Right atrium auricular region (tissue), 2 donors: Measurements from ENCODE around the gene FSD1L. TPM values are rescaled to one million over a fixed set of nuclear protein-coding genes. Genes with fewer than 3 reads are reported as not detected.

Experiments used
- DNase-seq: peaks from one replicate; pipeline ENCODE4 v3.0.0-alpha.2; 2019; ENCODE audit warnings: low spot score
- H3K27ac ChIP-seq, 2 donors: fragments of 200-600 bp; sonication (generic); 1 replicate in 1 of 2; 2 replicates in 1 of 2; pipeline ENCODE4 v1.5.1; 2016 to 2019
- H3K27me3 ChIP-seq, 2 donors: fragments of 200-600 bp; sonication (generic); one replicate each; pipeline versions ENCODE4 v1.5.1 to v1.6.0; 2017 to 2019
- H3K36me3 ChIP-seq: fragments of 200-600 bp; sonication (generic); one replicate; pipeline ENCODE4 v1.5.1; 2016
- H3K4me1 ChIP-seq, 2 donors: fragments of 200-600 bp; sonication (generic); one replicate each; pipeline versions ENCODE4 v1.5.1 to v1.6.0; 2017 to 2019
- H3K4me3 ChIP-seq, 2 donors: fragments of 200-600 bp; sonication (generic); 1 replicate in 1 of 2; 2 replicates in 1 of 2; pipeline ENCODE4 v1.5.1; 2017 to 2019; ENCODE audit warnings: mild to moderate bottlenecking in 1 of 2, moderate library complexity in 1 of 2
- H3K9me3 ChIP-seq, 2 donors: fragments of 200-600 bp; sonication (generic); one replicate each; pipeline ENCODE4 v1.5.1; 2019
- CTCF ChIP-seq, 2 donors: fragments of 200-600 bp; sonication (generic); IDR thresholded peaks; one replicate each; pipeline ENCODE4 v1.5.1; 2019; ENCODE audit warnings: antibody characterized with exemption in 2 of 2
- total RNA-seq, 2 donors: library from RNA; depleted of rRNA; stranded (reverse); fragments of >200 nt; gene quantifications; one replicate each; pipeline ENCODE4 v1.1.0, GENCODE V29; 2016

The FSD1L gene
- total RNA-seq, 2 donors from 2014 or later: 1.6 to 1.7 TPM

- H3K9me3 ChIP-seq: no peaks in the 10 kb centered on the region
- H3K27ac ChIP-seq: no peak overlapping the region
- H3K27me3 ChIP-seq: no peaks in the 10 kb centered on the region
- no peak for TF ChIP-seq CTCF (IDR thresholded peaks at IDR 0.05)
- H3K36me3 ChIP-seq: no peaks in the 10 kb centered on the region
- no peak for DNase-seq
- H3K4me1 ChIP-seq: no peaks in the 10 kb centered on the region
- no peak overlapping the region for H3K4me3 ChIP-seq
Observed at GRCh38 chr9:105503881-105504280, 56.0 kb downstream of the FSD1L start.

- no peak for DNase-seq
- no peaks in the 10 kb centered on the region for H3K4me1 ChIP-seq
- no peaks in the 10 kb centered on the region for H3K27me3 ChIP-seq
- no peak overlapping the region for H3K27ac ChIP-seq
- TF ChIP-seq CTCF (IDR thresholded peaks at IDR 0.05): no peak
- H3K4me3 ChIP-seq: no peak overlapping the region
- H3K9me3 ChIP-seq: no peaks in the 10 kb centered on the region
- no peaks in the 10 kb centered on the region for H3K36me3 ChIP-seq
Observed at GRCh38 chr9:105507096-105507790, 59.4 kb downstream of the FSD1L start.

GRCh38 chr9:105508530-105508929 is 60.7 kb downstream of the FSD1L start:
- no peak for DNase-seq
- no peak overlapping the region for H3K27ac ChIP-seq
- H3K36me3 ChIP-seq: peaks cover 4% of the 10 kb centered on the region
- H3K27me3 ChIP-seq: no peaks in the 10 kb centered on the region
- H3K9me3 ChIP-seq: no peaks in the 10 kb centered on the region
- H3K4me3 ChIP-seq: no peak overlapping the region
- TF ChIP-seq CTCF (IDR thresholded peaks at IDR 0.05): no peak
- no peaks in the 10 kb centered on the region for H3K4me1 ChIP-seq

- Histone ChIP-seq H3K27me3 (no peaks in the 10 kb centered on the region), H3K36me3 (peaks cover 7% of the 10 kb centered on the region), H3K4me1 (no peaks in the 10 kb centered on the region), H3K9me3 (no peaks in the 10 kb centered on the region), H3K4me3 (no peak overlapping the region), H3K27ac (no peak overlapping the region)
- TF ChIP-seq CTCF (IDR thresholded peaks at IDR 0.05): no peak
- DNase-seq: no peak
Observed at GRCh38 chr9:105510024-105510423, 62.2 kb downstream of the FSD1L start.

- Histone ChIP-seq H3K27me3 (no peaks in the 10 kb centered on the region), H3K27ac (no peak overlapping the region), H3K4me1 (no peaks in the 10 kb centered on the region), H3K36me3 (peaks cover 10% of the 10 kb centered on the region), H3K4me3 (no peak overlapping the region), H3K9me3 (no peaks in the 10 kb centered on the region)
- no peak for TF ChIP-seq CTCF (IDR thresholded peaks at IDR 0.05)
- DNase-seq: no peak
Observed at GRCh38 chr9:105511446-105511845, 63.6 kb downstream of the FSD1L start.
